Endothelial cell of umbilical vein (primary cell): ENCODE data around the gene CENPS. TPM values are rescaled to one million over a fixed set of nuclear protein-coding genes. Genes with fewer than 3 reads are reported as not detected.

ENCODE experiments used
- BruUV-seq: library from RNA; stranded (reverse); fragments of 400-500 nt; replicated peaks from 2 replicates; lab custom pipeline; 2021; lab: Mats Ljungman, UMichigan
- CTCF ChIA-PET: fragments of 300-600, 350-600 bp; sonication (Branson Sonifier 250); formaldehyde crosslinking; loops from one replicate; lab custom pipeline; 2021; ENCODE audit warnings: antibody characterized with exemption, inconsistent platforms; lab: Charles Lee
- POLR2A ChIA-PET: fragments of 300-600, 350-600 bp; sonication (Branson Sonifier 250); formaldehyde crosslinking; loops from one replicate; lab custom pipeline; 2021; ENCODE audit warnings: antibody characterized with exemption, inconsistent platforms; lab: Charles Lee
- DNase-seq: peaks from one replicate; pipeline ENCODE4 v3.0.0-alpha.2; 2011; ENCODE audit warnings: low read depth, low spot score
- FAIRE-seq: peaks from 2 replicates; lab custom pipeline; 2011; peaks lifted over from hg19 to GRCh38; lab: Jason Lieb, UNC
- H2AFZ ChIP-seq: 2 replicates; pipeline ENCODE4 v1.6.0; 2012; ENCODE audit warnings: low read depth, low read length, control low read depth, inconsistent platforms
- H3K27ac ChIP-seq: 2 replicates; pipeline ENCODE4 v1.5.1; 2011; ENCODE audit warnings: low read depth, mild to moderate bottlenecking, control low read depth, low read length, moderate library complexity; ENCODE audit not compliant: insufficient read depth
- H3K27me3 ChIP-seq, 2 experiments: 2 replicates each; pipeline versions ENCODE4 v1.6.0 to v1.6.1; 2011; ENCODE audit warnings: low read length in 2 of 2, mixed read lengths in 1 of 2; ENCODE audit not compliant: control insufficient read depth in 2 of 2, insufficient read depth in 2 of 2
- H3K36me3 ChIP-seq, 2 experiments: 2 replicates in 1 of 2; 3 replicates in 1 of 2; pipeline ENCODE4 v1.5.1; 2011; ENCODE audit warnings: low read length in 2 of 2, mild to moderate bottlenecking in 1 of 2, moderate library complexity in 1 of 2; ENCODE audit not compliant: control insufficient read depth in 2 of 2, insufficient read depth in 2 of 2; ENCODE audit errors: extremely low read depth in 1 of 2
- H3K4me1 ChIP-seq: 3 replicates; pipeline ENCODE4 v1.5.1; 2011; ENCODE audit warnings: mild to moderate bottlenecking, low read length; ENCODE audit not compliant: control insufficient read depth, insufficient read depth; ENCODE audit errors: extremely low read depth
- H3K4me2 ChIP-seq: 2 replicates; pipeline ENCODE4 v1.6.1; 2011; ENCODE audit warnings: low read length, control low read depth, mixed read lengths; ENCODE audit not compliant: insufficient read depth
- H3K4me3 ChIP-seq, 3 experiments: fragments of 200-600 bp in 1 of 3; sonication (generic), shearing (Covaris generic) in 1 of 3; replicated peaks in 1 of 3; 2 replicates each; pipeline ENCODE4 v1.5.1; 2011 to 2016; ENCODE audit warnings: control low read depth in 3 of 3, low read length in 3 of 3, mild to moderate bottlenecking in 2 of 3, inconsistent platforms in 1 of 3, low read depth in 1 of 3, moderate library complexity in 1 of 3; ENCODE audit not compliant: insufficient read depth in 1 of 3
- H3K79me2 ChIP-seq: 2 replicates; pipeline ENCODE4 v1.6.0; 2012; ENCODE audit warnings: low read length, inconsistent platforms; ENCODE audit not compliant: control insufficient read depth, insufficient read depth
- H3K9ac ChIP-seq: replicated peaks from 2 replicates; pipeline ENCODE3; 2011; ENCODE audit warnings: low read length, control low read depth; ENCODE audit not compliant: insufficient read depth; ENCODE audit errors: extremely low read depth
- H3K9me1 ChIP-seq: replicated peaks from 3 replicates; pipeline ENCODE4 v1.6.0; 2011; ENCODE audit warnings: mild to moderate bottlenecking, low read length; ENCODE audit not compliant: control insufficient read depth, insufficient read depth; ENCODE audit errors: extremely low read depth
- H3K9me3 ChIP-seq: replicated peaks from 2 replicates; pipeline ENCODE4 v1.5.1; 2012; ENCODE audit warnings: low read length, inconsistent platforms; ENCODE audit not compliant: control insufficient read depth, insufficient read depth
- H4K20me1 ChIP-seq: replicated peaks from 2 replicates; pipeline ENCODE3; 2011; ENCODE audit warnings: mild to moderate bottlenecking, low read length; ENCODE audit not compliant: control insufficient read depth, insufficient read depth; ENCODE audit errors: extremely low read depth
- EZH2 ChIP-seq: IDR thresholded peaks from 2 replicates; pipeline ENCODE4 v1.6.1; 2012; ENCODE audit warnings: borderline replicate concordance, low read depth, mild to moderate bottlenecking, moderate library complexity, low read length, inconsistent platforms; ENCODE audit not compliant: severe bottlenecking
- FOS ChIP-seq: IDR thresholded peaks from 2 replicates; pipeline ENCODE4 v1.6.1; 2011; ENCODE audit warnings: mild to moderate bottlenecking, low read length, moderate library complexity, borderline replicate concordance; ENCODE audit not compliant: insufficient read depth
- GATA2 ChIP-seq: IDR thresholded peaks from 2 replicates; pipeline ENCODE4 v1.7.0; 2011; ENCODE audit warnings: low read depth, mild to moderate bottlenecking, moderate library complexity, mixed read lengths, low read length; ENCODE audit not compliant: insufficient read length, insufficient read depth
- JUN ChIP-seq: IDR thresholded peaks from 2 replicates; pipeline ENCODE4 v1.6.1; 2011; ENCODE audit warnings: borderline replicate concordance, low read depth; ENCODE audit not compliant: insufficient read length, insufficient read depth
- MYC ChIP-seq: IDR thresholded peaks from one replicate; pipeline ENCODE4 v1.6.1; 2011; ENCODE audit warnings: mild to moderate bottlenecking, low read depth, low read length
- POLR2A ChIP-seq: IDR thresholded peaks from 2 replicates; pipeline ENCODE4 v1.6.1; 2012; ENCODE audit warnings: low read depth, mild to moderate bottlenecking, control low read depth, low read length
- POLR2AphosphoS5 ChIP-seq: IDR thresholded peaks from 2 replicates; pipeline ENCODE4 v1.6.1; 2012; ENCODE audit warnings: low read depth, mild to moderate bottlenecking, control low read depth, low read length, moderate library complexity; ENCODE audit not compliant: insufficient read depth
- dilution Hi-C: fragments of 300-500 bp; cut with MboI; formaldehyde crosslinking; loops from one replicate; pipeline ENCODE4 v1.15.0; 2019; ENCODE audit warnings: low sequenced_read_pairs; ENCODE audit not compliant: extremely low pct_ligation_motif_present
- intact Hi-C: fragments of 100-400 bp; cut with micrococcal nuclease; formaldehyde crosslinking; loops from one replicate; pipeline ENCODE4 v1.10.0; 2022
- polyA plus RNA-seq, 4 experiments: library from polyadenylated mRNA; depleted of rRNA in 3 of 4; stranded (reverse) in 3 of 4; unstranded in 1 of 4; fragments of >200 nt; gene quantifications; 2 replicates each; pipeline versions ENCODE4 v1.2.1 to v1.2.3, GENCODE V29; 2011 to 2012; ENCODE audit warnings: missing spikeins in 1 of 4
- total RNA-seq: library from RNA; stranded (reverse); gene quantifications from 2 replicates; pipeline ENCODE4 v1.2.3, GENCODE V29; 2021
- TF ChIP-seq, protein P1 (sequence below): IDR thresholded peaks from 2 replicates; pipeline ENCODE4 v1.6.1; 2011; ENCODE audit not compliant: insufficient read depth, insufficient read length
- TF ChIP-seq, protein P2 (sequence below), 2 donors: IDR thresholded peaks; 1 replicate in 1 of 2; 2 replicates in 1 of 2; pipeline ENCODE4 v1.5.1; 2011; ENCODE audit warnings: low read length in 2 of 2, mild to moderate bottlenecking in 2 of 2, moderate library complexity in 2 of 2, control low read depth in 1 of 2, inconsistent platforms in 1 of 2, low read depth in 1 of 2; ENCODE audit not compliant: insufficient read depth in 1 of 2; ENCODE audit errors: extremely low read depth in 1 of 2

The CENPS gene
- total and polyA plus RNA-seq, 2 donors (not counting 3 experiments of a cell fraction or from before 2014, with no cell fraction given) = 10.2 to 16.2 TPM

DNA sequence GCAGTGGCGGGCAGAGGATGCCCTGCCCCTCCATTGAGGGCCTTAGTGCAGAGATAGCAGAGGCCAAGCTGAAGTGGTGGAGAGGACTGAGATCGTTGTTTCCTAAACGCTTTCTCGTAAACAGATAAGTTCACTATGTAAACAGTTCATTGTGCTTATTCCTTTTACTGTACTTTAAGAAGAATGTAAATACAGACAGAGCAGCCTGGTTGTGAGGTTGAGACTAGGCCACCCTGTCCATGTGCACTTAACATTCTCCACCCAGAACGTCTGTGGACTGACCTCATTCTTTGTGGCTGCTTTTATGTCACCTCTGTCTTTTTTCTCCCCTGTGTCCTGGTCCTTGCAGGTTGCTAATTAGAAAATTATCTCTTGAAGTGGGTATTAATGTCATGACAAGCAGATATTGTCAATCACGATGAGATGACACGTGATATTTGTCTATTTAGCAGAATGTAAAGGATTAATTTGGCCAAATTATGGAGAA is 8.5 kb downstream of the CENPS start:
- Histone ChIP-seq H3K79me2 (no peaks in the 10 kb centered on the region), H3K9me1 (no peaks in the 10 kb centered on the region), H3K27me3 (no peaks in the 10 kb centered on the region), H3K4me2 (no peak overlapping the region), H2AFZ (no peak overlapping the region), H3K9ac (no peak overlapping the region), H3K4me1 (no peaks in the 10 kb centered on the region), H3K36me3 (no peaks in the 10 kb centered on the region), H3K4me3 (no peak overlapping the region), H3K27ac (no peak overlapping the region), H4K20me1 (no peaks in the 10 kb centered on the region), H3K9me3 (no peaks in the 10 kb centered on the region)
- BruUV-seq = no TSS peak
- POLR2A ChIA-PET = no interaction called here
- CTCF ChIA-PET = interaction anchor here (0.8 kb wide), 1 partner anchor 56 kb away, joined by 3 read pairs; no protein-coding TSS in a partner anchor
- intact Hi-C loops = no loop called here
- no peak for DNase-seq
- dilution Hi-C loops = no loop called here
- TF ChIP-seq JUN (no peak), EZH2 (no peak), POLR2A (no peak), FOS (no peak), GATA2 (no peak), POLR2AphosphoS5 (no peak), MYC (no peak)
- TF ChIP-seq, protein P1, sequence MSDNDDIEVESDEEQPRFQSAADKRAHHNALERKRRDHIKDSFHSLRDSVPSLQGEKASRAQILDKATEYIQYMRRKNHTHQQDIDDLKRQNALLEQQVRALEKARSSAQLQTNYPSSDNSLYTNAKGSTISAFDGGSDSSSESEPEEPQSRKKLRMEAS = no peak
- TF ChIP-seq, protein P2, sequence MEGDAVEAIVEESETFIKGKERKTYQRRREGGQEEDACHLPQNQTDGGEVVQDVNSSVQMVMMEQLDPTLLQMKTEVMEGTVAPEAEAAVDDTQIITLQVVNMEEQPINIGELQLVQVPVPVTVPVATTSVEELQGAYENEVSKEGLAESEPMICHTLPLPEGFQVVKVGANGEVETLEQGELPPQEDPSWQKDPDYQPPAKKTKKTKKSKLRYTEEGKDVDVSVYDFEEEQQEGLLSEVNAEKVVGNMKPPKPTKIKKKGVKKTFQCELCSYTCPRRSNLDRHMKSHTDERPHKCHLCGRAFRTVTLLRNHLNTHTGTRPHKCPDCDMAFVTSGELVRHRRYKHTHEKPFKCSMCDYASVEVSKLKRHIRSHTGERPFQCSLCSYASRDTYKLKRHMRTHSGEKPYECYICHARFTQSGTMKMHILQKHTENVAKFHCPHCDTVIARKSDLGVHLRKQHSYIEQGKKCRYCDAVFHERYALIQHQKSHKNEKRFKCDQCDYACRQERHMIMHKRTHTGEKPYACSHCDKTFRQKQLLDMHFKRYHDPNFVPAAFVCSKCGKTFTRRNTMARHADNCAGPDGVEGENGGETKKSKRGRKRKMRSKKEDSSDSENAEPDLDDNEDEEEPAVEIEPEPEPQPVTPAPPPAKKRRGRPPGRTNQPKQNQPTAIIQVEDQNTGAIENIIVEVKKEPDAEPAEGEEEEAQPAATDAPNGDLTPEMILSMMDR (IDR thresholded peaks at IDR 0.05; ENCODE audit: extremely low read depth in 1 of 2, insufficient read depth in 1 of 2, low read depth in 1 of 2, low read length in 2 of 2) = no peak
- FAIRE-seq = no peak
